Gastroesophageal sphincter (tissue), 3 donors: ENCODE results near the gene POLD2.

Source experiments
- CTCF ChIP-seq, 4 experiments: fragments of 200-600 bp in 2 of 4; fragments of 450-650 bp in 2 of 4; sonication (generic) in 1 of 4; IDR thresholded peaks; one replicate each; pipeline ENCODE4 v1.5.1; 2017 to 2019; ENCODE audit warnings: antibody characterized with exemption in 4 of 4, mild to moderate bottlenecking in 2 of 4, moderate library complexity in 2 of 4
- POLR2A ChIP-seq, 2 donors: fragments of 450-650 bp; IDR thresholded peaks; one replicate each; pipeline ENCODE4 v1.6.1; 2017; ENCODE audit warnings: antibody characterized with exemption in 2 of 2, mild to moderate bottlenecking in 2 of 2, moderate library complexity in 1 of 2

- TF ChIP-seq POLR2A (IDR thresholded peaks at IDR 0.05): no peak
- TF ChIP-seq CTCF (IDR thresholded peaks at IDR 0.05): no peak
Observed at GRCh38 chr7:44101966-44102845, 21.1 kb downstream of the POLD2 start.
